GM19372 (cell line): ENCODE results near the gene FCER2.
"Not testable (repeated sequence)": the region's sequence is repeated elsewhere in the genome, so short reads cannot be mapped to it uniquely, and the experiment has no call there.

Source experiments
- ATAC-seq: cut with Tn5 transposase; IDR thresholded peaks from one replicate; pipeline ENCODE4 v1.9.1; 2021; ENCODE audit warnings: mild to moderate bottlenecking, low read depth, moderate library complexity; ENCODE audit not compliant: unreplicated experiment

FCER2 gene

GRCh38 chr19:7654401-7654800, 47.5 kb downstream of the FCER2 start:
- ATAC-seq: no peak

- ATAC-seq: no peak
These were observed 49.8 kb downstream of the FCER2 start for GRCh38 chr19:7652061-7652641.

GRCh38 chr19:7650148-7650547, 51.8 kb downstream of the FCER2 start:
- no peak for ATAC-seq

- ATAC-seq: no peak
These were observed 53.5 kb downstream of the FCER2 start for GRCh38 chr19:7648265-7649014.

GRCh38 chr19:7647156-7647555, 54.8 kb downstream of the FCER2 start:
- ATAC-seq: no peak

GRCh38 chr19:7646426-7646700, 55.6 kb downstream of the FCER2 start:
- ATAC-seq: no peak

- ATAC-seq: no peak
These were observed 56.1 kb downstream of the FCER2 start for GRCh38 chr19:7645656-7646425.

- no peak for ATAC-seq
These were observed 56.8 kb downstream of the FCER2 start for GRCh38 chr19:7645163-7645562.

GRCh38 chr19:7644550-7644877, 57.4 kb downstream of the FCER2 start:
- ATAC-seq: no peak

- ATAC-seq: not testable (repeated sequence)
These were observed 58.0 kb downstream of the FCER2 start for GRCh38 chr19:7643629-7644549.

GRCh38 chr19:7643031-7643415, 58.9 kb downstream of the FCER2 start:
- ATAC-seq: no peak

- ATAC-seq: no peak
These were observed 59.5 kb downstream of the FCER2 start for GRCh38 chr19:7642295-7643030.

- no peak for ATAC-seq
These were observed 60.3 kb downstream of the FCER2 start for GRCh38 chr19:7641290-7642276.

- no peak for ATAC-seq
These were observed 61.1 kb downstream of the FCER2 start for GRCh38 chr19:7640803-7641202.

GRCh38 chr19:7639863-7640348, 62.0 kb downstream of the FCER2 start:
- no peak for ATAC-seq

GRCh38 chr19:7638802-7639465, 63.0 kb downstream of the FCER2 start:
- ATAC-seq: no peak
